CD4-positive, alpha-beta T cell treated with Interleukin-17A for 1 hour (primary cell): ENCODE measurements around the gene LMO7.
"Not testable (repeated sequence)": the region's sequence is repeated elsewhere in the genome, so short reads cannot be mapped to it uniquely, and the experiment has no call there.

Experiments
- DNase-seq: peaks from one replicate; pipeline ENCODE4 v3.0.0-alpha.2; 2020

LMO7 gene

GRCh38 chr13:75782985-75783384, 146.9 kb downstream of the LMO7 start:
- no peak for DNase-seq

GRCh38 chr13:75784003-75784402, 147.9 kb downstream of the LMO7 start:
- DNase-seq = no peak

GRCh38 chr13:75785130-75785529, 149.0 kb downstream of the LMO7 start:
- no peak for DNase-seq

- no peak for DNase-seq
Observed at GRCh38 chr13:75787249-75787928, 151.3 kb downstream of the LMO7 start.

- no peak for DNase-seq
Observed at GRCh38 chr13:75788481-75788981, 152.4 kb downstream of the LMO7 start.

GRCh38 chr13:75789451-75790197, 153.5 kb downstream of the LMO7 start:
- no peak for DNase-seq

- no peak for DNase-seq
Observed at GRCh38 chr13:75790198-75790970, 154.3 kb downstream of the LMO7 start.

GRCh38 chr13:75792526-75793187, 156.5 kb downstream of the LMO7 start:
- DNase-seq = no peak

GRCh38 chr13:75793188-75793567, 157.0 kb downstream of the LMO7 start:
- not testable (repeated sequence) for DNase-seq

GRCh38 chr13:75794663-75795062, 158.5 kb downstream of the LMO7 start:
- DNase-seq = no peak

- no peak for DNase-seq
Observed at GRCh38 chr13:75795274-75795673, 159.1 kb downstream of the LMO7 start.

- DNase-seq = no peak
Observed at GRCh38 chr13:75796825-75797224, 160.7 kb downstream of the LMO7 start.

GRCh38 chr13:75797239-75797638, 161.1 kb downstream of the LMO7 start:
- no peak for DNase-seq

GRCh38 chr13:75797719-75798118, 161.6 kb downstream of the LMO7 start:
- DNase-seq = no peak

GRCh38 chr13:75798353-75799255, 162.5 kb downstream of the LMO7 start:
- no peak for DNase-seq

GRCh38 chr13:75800545-75800944, 164.4 kb downstream of the LMO7 start:
- DNase-seq = no peak

GRCh38 chr13:75801388-75801945, 165.3 kb downstream of the LMO7 start:
- DNase-seq = no peak

- DNase-seq = no peak
Observed at GRCh38 chr13:75802161-75802560, 166.0 kb downstream of the LMO7 start.

GRCh38 chr13:75803164-75803611, 167.1 kb downstream of the LMO7 start:
- peak; percentile 37 for DNase-seq

- DNase-seq = no peak
Observed at GRCh38 chr13:75804054-75804453, 167.9 kb downstream of the LMO7 start.

GRCh38 chr13:75804605-75805004, 168.5 kb downstream of the LMO7 start:
- DNase-seq = no peak

- no peak for DNase-seq
Observed at GRCh38 chr13:75806117-75806516, 170.0 kb downstream of the LMO7 start.
